Measurements from ENCODE around the gene IL13. TPM values are rescaled to one million over a fixed set of nuclear protein-coding genes. Genes with fewer than 3 reads are reported as not detected.

IL13 gene
- total and polyA plus RNA-seq, 10 of the 15 experiments (the other 5 are each of a cell fraction or from before 2014, with no cell fraction given), result 0.06 to 0.40 (median 0.11) TPM; not detected in 6

GRCh38 chr5:132662925-132663770, 5.2 kb downstream of the IL13 start (continued):
- TF ChIP-seq USF2 (IDR thresholded peaks at IDR 0.05; ENCODE audit: borderline replicate concordance, low read depth, low read length) (peak; percentile 74; the same call in 1 of the 2 replicates), BRCA1 (IDR thresholded peaks at IDR 0.05; ENCODE audit: low read depth, low read length) (no peak), PBX3 (IDR thresholded peaks at IDR 0.05; ENCODE audit: insufficient replicate concordance, low read depth, low read length) (peak; percentile 86), TCF3 (IDR thresholded peaks at IDR 0.05; ENCODE audit: borderline replicate concordance, insufficient read depth, low read depth, low read length) (no peak), POLR2A (IDR thresholded peaks at IDR 0.05; ENCODE audit: low read depth, low read length) (peak; percentile 65; the same call in 1 of the 2 replicates), ZNF622 (IDR thresholded peaks at IDR 0.05) (no peak), HDGF (IDR thresholded peaks at IDR 0.05) (peak; percentile 78), RUNX3 (IDR thresholded peaks at IDR 0.05; ENCODE audit: low read length) (no peak), FOS (IDR thresholded peaks at IDR 0.05; ENCODE audit: borderline replicate concordance, extremely low read depth, insufficient read length) (no peak), WRNIP1 (IDR thresholded peaks at IDR 0.05; ENCODE audit: borderline replicate concordance, low read depth, low read length) (no peak; the same call in 1 of the 2 replicates), MEF2B (IDR thresholded peaks at IDR 0.05; ENCODE audit: partially characterized antibody, poor library complexity, severe bottlenecking) (peak; percentile 100), ZBTB4 (CRISPR knock-in tag; IDR thresholded peaks at IDR 0.05) (no peak), POU2F2 (IDR thresholded peaks at IDR 0.05; ENCODE audit: borderline replicate concordance, low read depth, low read length) (peak; percentile 81; the same call in 1 of the 3 replicates), ZBTB40 (IDR thresholded peaks at IDR 0.05; ENCODE audit: borderline replicate concordance) (peak; percentile 17; the same call in 1 of the 2 replicates), E2F8 (IDR thresholded peaks at IDR 0.05; ENCODE audit: low read depth, partially characterized antibody) (peak; percentile 61), CBFB (IDR thresholded peaks at IDR 0.05; ENCODE audit: low read depth) (peak; percentile 75; the same call in 1 of the 2 replicates)

All from GM12878 (cell line).